Thoracic aorta (tissue), 2 donors: ENCODE results near the gene SLC22A8. TPM values are rescaled to one million over a fixed set of nuclear protein-coding genes. Genes with fewer than 3 reads are reported as not detected.

ENCODE experiments used
- ATAC-seq: fragments of 150-250 bp; one replicate; pipeline ENCODE4 v1.8.0; 2017; ENCODE audit warnings: low read depth; ENCODE audit not compliant: insufficient number of reproducible peaks, low FRiP score
- DNase-seq: peaks from one replicate; pipeline ENCODE4 v3.0.0-alpha.2; 2020; ENCODE audit warnings: low spot score
- H3K27ac ChIP-seq, 2 donors: fragments of 200-600 bp; sonication (generic); 1 replicate in 1 of 2; 2 replicates in 1 of 2; pipeline ENCODE4 v1.5.1; 2016; ENCODE audit warnings: mild to moderate bottlenecking in 2 of 2, moderate library complexity in 2 of 2
- H3K27me3 ChIP-seq: fragments of 200-600 bp; sonication (generic); replicated peaks from 2 replicates; pipeline ENCODE4 v1.6.0; 2016; ENCODE audit warnings: mild to moderate bottlenecking; ENCODE audit not compliant: insufficient read depth
- H3K36me3 ChIP-seq: fragments of 200-600 bp; sonication (generic); one replicate; pipeline ENCODE4 v1.5.1; 2016
- H3K4me1 ChIP-seq, 2 donors: fragments of 200-600 bp; sonication (generic); 1 replicate in 1 of 2; 2 replicates in 1 of 2; pipeline versions ENCODE4 v1.5.1 to v1.6.0; 2016; ENCODE audit warnings: low read depth in 2 of 2, mild to moderate bottlenecking in 1 of 2; ENCODE audit not compliant: control insufficient read depth in 1 of 2
- H3K4me3 ChIP-seq: fragments of 200-600 bp; sonication (generic); 2 replicates; pipeline ENCODE4 v1.5.1; 2016; ENCODE audit warnings: mild to moderate bottlenecking
- H3K9me3 ChIP-seq: fragments of 200-600 bp; sonication (generic); 2 replicates; pipeline ENCODE4 v1.5.1; 2016
- CTCF ChIP-seq: fragments of 200-600 bp; sonication (generic); IDR thresholded peaks from one replicate; pipeline ENCODE4 v1.5.1; 2019; ENCODE audit warnings: antibody characterized with exemption
- total RNA-seq, 2 donors: library from RNA; depleted of rRNA; stranded (reverse); fragments of >200 nt; gene quantifications; one replicate each; pipeline versions ENCODE4 v1.1.0 to v1.2.3, GENCODE V29; 2016

Gene SLC22A8
- total RNA-seq, 2 donors from 2014 or later, result not detected

- Histone ChIP-seq H3K36me3 (no peaks in the 10 kb centered on the region), H3K27me3 (no peaks in the 10 kb centered on the region), H3K27ac (no peak overlapping the region), H3K9me3 (no peaks in the 10 kb centered on the region), H3K4me1 (no peaks in the 10 kb centered on the region), H3K4me3 (no peak overlapping the region)
- TF ChIP-seq CTCF, result no peak
- ATAC-seq, result no peak
- no peak for DNase-seq
Observed at GRCh38 chr11:62988276-62988675, 27.4 kb downstream of the SLC22A8 start.

- no peak overlapping the region for H3K4me3 ChIP-seq
- H3K27ac ChIP-seq, result no peak overlapping the region
- TF ChIP-seq CTCF, result no peak
- DNase-seq (no peak), ATAC-seq (no peak)
- H3K27me3 ChIP-seq, result no peaks in the 10 kb centered on the region
- no peaks in the 10 kb centered on the region for H3K4me1 ChIP-seq
- H3K36me3 ChIP-seq, result no peaks in the 10 kb centered on the region
- H3K9me3 ChIP-seq, result no peaks in the 10 kb centered on the region
Observed at GRCh38 chr11:62985041-62985750, 30.4 kb downstream of the SLC22A8 start.

GRCh38 chr11:62984451-62984991, 31.1 kb downstream of the SLC22A8 start, which contains the start of gene SLC22A6:
Gene SLC22A6 (minus strand): TSS chr11:62984967. CDS start chr11:62984690, 277 bp downstream.
- Histone ChIP-seq H3K27ac (no peak within 1 kb of the TSS), H3K27me3 (no peaks in the 10 kb centered on the region), H3K4me3 (no peak within 1 kb of the TSS), H3K36me3 (no peaks in the 10 kb centered on the region), H3K4me1 (no peaks in the 10 kb centered on the region), H3K9me3 (no peaks in the 10 kb centered on the region)
- no peak for TF ChIP-seq CTCF
- ATAC-seq (no peak), DNase-seq (no peak)

- Histone ChIP-seq H3K4me3 (no peak overlapping the region), H3K27ac (no peak overlapping the region), H3K4me1 (no peaks in the 10 kb centered on the region), H3K36me3 (no peaks in the 10 kb centered on the region), H3K27me3 (no peaks in the 10 kb centered on the region), H3K9me3 (no peaks in the 10 kb centered on the region)
- TF ChIP-seq CTCF, result no peak
- no peak for DNase-seq
- no peak for ATAC-seq
Observed at GRCh38 chr11:62983536-62984199, 32.0 kb downstream of the SLC22A8 start.

GRCh38 chr11:62981743-62982142, 33.9 kb downstream of the SLC22A8 start:
- H3K27ac ChIP-seq, result no peak overlapping the region
- no peaks in the 10 kb centered on the region for H3K27me3 ChIP-seq
- no peaks in the 10 kb centered on the region for H3K36me3 ChIP-seq
- ATAC-seq (no peak), DNase-seq (no peak)
- no peaks in the 10 kb centered on the region for H3K9me3 ChIP-seq
- no peak overlapping the region for H3K4me3 ChIP-seq
- no peak for TF ChIP-seq CTCF
- no peaks in the 10 kb centered on the region for H3K4me1 ChIP-seq
